Stimulated activated naive CD8-positive, alpha-beta T cell treated with anti-CD3 and anti-CD28 coated beads, Interleukin-15, Interleukin-2, amounts not matched to agents 100 U/mL and 50 U/mL, for 24 hours (primary cell): ENCODE measurements around the gene ERRFI1.

ENCODE experiments used
- ATAC-seq: fragments of 150-1000 bp; cut with Tn5 transposase; one replicate; pipeline ENCODE4 v1.10.0; 2021
- DNase-seq: peaks from one replicate; pipeline ENCODE4 v3.0.0; 2021

ERRFI1 gene

GRCh38 chr1:8043621-8044020 is 17.5 kb upstream of the ERRFI1 start:
- no peak for DNase-seq

GRCh38 chr1:8042134-8042533 is 16.0 kb upstream of the ERRFI1 start:
- DNase-seq (no peak), ATAC-seq (no peak)

More at GRCh38 chr1:8043621-8044020, 17.5 kb upstream of the ERRFI1 start:
- no peak for ATAC-seq

- ATAC-seq (no peak), DNase-seq (no peak)
Measured at GRCh38 chr1:8040586-8040985, 14.5 kb upstream of the ERRFI1 start.

- no peak for DNase-seq
- ATAC-seq = no peak
Measured at GRCh38 chr1:8039071-8039470, 13.0 kb upstream of the ERRFI1 start.

- DNase-seq (no peak), ATAC-seq (no peak)
Measured at GRCh38 chr1:8035289-8035688, 9.2 kb upstream of the ERRFI1 start.

GRCh38 chr1:8033322-8033721 is 7.2 kb upstream of the ERRFI1 start:
- DNase-seq = no peak
- ATAC-seq = no peak

GRCh38 chr1:8032366-8032910 is 6.3 kb upstream of the ERRFI1 start:
- no peak for ATAC-seq
- no peak for DNase-seq

- no peak for DNase-seq
- ATAC-seq = no peak
Measured at GRCh38 chr1:8031176-8031785, 5.2 kb upstream of the ERRFI1 start.

- DNase-seq (no peak), ATAC-seq (no peak)
Measured at GRCh38 chr1:8028571-8028910, 2.4 kb upstream of the ERRFI1 start.

- DNase-seq = no peak
- ATAC-seq = no peak
Measured at GRCh38 chr1:8027748-8028570, 1.9 kb upstream of the ERRFI1 start.

- ATAC-seq (no peak), DNase-seq (no peak)
Measured at GRCh38 chr1:8026976-8027747, 1.1 kb upstream of the ERRFI1 start.

GRCh38 chr1:8025671-8026144 is 401 bp downstream of the ERRFI1 start:
- ATAC-seq (peak; percentile 25), DNase-seq (peak; percentile 11)

- no peak for ATAC-seq
- no peak for DNase-seq
Measured at GRCh38 chr1:8025061-8025670, 943 bp downstream of the ERRFI1 start.

- ATAC-seq = no peak
- no peak for DNase-seq
Measured at GRCh38 chr1:8024329-8024728, 1.8 kb downstream of the ERRFI1 start.

GRCh38 chr1:8023995-8024313 is 2.2 kb downstream of the ERRFI1 start:
- DNase-seq = no peak
- no peak for ATAC-seq

GRCh38 chr1:8023287-8023994 is 2.7 kb downstream of the ERRFI1 start:
- ATAC-seq = no peak
- DNase-seq = no peak

- DNase-seq (no peak), ATAC-seq (no peak)
Measured at GRCh38 chr1:8022395-8023286, 3.5 kb downstream of the ERRFI1 start.

- no peak for DNase-seq
- no peak for ATAC-seq
Measured at GRCh38 chr1:8021676-8022266, 4.3 kb downstream of the ERRFI1 start.

GRCh38 chr1:8020032-8020431 is 6.1 kb downstream of the ERRFI1 start:
- DNase-seq = no peak
- ATAC-seq = no peak

- ATAC-seq (no peak), DNase-seq (no peak)
Measured at GRCh38 chr1:8019229-8019620, 6.9 kb downstream of the ERRFI1 start.
